Measurements from ENCODE around the gene CA12. TPM values are rescaled to one million over a fixed set of nuclear protein-coding genes. Genes with fewer than 3 reads are reported as not detected.
A peak's percentile ranks its signal among the peaks of the same experiment; 100 is the strongest.

CA12 gene
- total and polyA plus RNA-seq, 9 of the 15 experiments (the other 6 are each of a cell fraction or from before 2014, with no cell fraction given): 0.01 to 0.78 (median 0.15) TPM; not detected in 1

DNA sequence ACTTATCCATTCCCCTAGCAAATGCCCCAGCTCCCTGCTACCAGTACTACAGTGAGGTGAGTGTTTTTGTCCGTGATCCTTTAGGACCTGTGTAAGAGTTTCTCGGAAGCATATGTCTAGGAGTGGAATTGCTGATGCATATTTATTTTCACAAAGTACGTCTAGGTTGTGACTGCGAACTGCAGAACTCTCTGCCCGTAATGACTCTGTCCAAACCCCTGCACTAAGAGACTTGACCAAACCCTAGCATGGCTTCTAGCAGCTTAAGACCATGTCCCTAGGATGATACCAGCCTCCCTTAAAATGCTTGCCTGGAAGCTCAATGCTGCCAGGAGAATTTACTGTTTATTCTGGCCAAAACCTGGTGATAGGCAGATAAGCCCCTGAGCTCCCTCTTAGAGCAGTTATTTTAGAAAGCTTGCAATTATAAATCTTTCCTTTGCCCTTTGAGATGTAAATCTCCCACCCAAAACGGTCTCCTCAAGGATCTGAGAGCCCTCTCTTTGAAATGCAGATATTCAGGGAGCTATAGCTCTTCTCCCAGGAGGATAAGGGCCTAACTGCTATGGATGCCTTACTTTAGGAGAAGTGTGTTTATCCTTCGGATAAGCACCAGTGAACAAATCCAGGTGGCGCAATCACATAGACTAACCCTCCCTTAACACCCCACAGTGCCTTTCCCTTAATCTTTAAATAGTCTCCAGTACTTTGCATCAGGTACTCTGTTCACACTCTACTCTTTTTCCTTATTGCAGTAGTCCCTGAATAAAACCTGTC lies 14.7 kb upstream of the CA12 start (continued):
- TF ChIP-seq, protein P1, sequence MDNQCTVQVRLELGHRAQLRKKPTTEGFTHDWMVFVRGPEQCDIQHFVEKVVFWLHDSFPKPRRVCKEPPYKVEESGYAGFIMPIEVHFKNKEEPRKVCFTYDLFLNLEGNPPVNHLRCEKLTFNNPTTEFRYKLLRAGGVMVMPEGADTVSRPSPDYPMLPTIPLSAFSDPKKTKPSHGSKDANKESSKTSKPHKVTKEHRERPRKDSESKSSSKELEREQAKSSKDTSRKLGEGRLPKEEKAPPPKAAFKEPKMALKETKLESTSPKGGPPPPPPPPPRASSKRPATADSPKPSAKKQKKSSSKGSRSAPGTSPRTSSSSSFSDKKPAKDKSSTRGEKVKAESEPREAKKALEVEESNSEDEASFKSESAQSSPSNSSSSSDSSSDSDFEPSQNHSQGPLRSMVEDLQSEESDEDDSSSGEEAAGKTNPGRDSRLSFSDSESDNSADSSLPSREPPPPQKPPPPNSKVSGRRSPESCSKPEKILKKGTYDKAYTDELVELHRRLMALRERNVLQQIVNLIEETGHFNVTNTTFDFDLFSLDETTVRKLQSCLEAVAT (IDR thresholded peaks at IDR 0.05): no peak; a peak in 1 of 4 replicates
- TF ChIP-seq JUND (IDR thresholded peaks at IDR 0.05; ENCODE audit: borderline replicate concordance, low read depth, low read length): peak; percentile 30; the same call in 1 of the 2 replicates
- TF ChIP-seq JUND (tag; IDR thresholded peaks at IDR 0.05; ENCODE audit: borderline replicate concordance, low read depth, low read length): peak; percentile 39; the same call in 1 of the 3 replicates
- TF ChIP-seq ZNF77 (CRISPR knock-in tag; IDR thresholded peaks at IDR 0.05): no peak
- TF ChIP-seq, protein P2, sequence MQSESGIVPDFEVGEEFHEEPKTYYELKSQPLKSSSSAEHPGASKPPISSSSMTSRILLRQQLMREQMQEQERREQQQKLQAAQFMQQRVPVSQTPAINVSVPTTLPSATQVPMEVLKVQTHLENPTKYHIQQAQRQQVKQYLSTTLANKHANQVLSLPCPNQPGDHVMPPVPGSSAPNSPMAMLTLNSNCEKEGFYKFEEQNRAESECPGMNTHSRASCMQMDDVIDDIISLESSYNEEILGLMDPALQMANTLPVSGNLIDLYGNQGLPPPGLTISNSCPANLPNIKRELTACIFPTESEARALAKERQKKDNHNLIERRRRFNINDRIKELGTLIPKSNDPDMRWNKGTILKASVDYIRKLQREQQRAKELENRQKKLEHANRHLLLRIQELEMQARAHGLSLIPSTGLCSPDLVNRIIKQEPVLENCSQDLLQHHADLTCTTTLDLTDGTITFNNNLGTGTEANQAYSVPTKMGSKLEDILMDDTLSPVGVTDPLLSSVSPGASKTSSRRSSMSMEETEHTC (IDR thresholded peaks at IDR 0.05): no peak
- peak; percentile 74 for TF ChIP-seq ZFX (CRISPR knock-in tag; IDR thresholded peaks at IDR 0.05)
- TF ChIP-seq, protein P3, sequence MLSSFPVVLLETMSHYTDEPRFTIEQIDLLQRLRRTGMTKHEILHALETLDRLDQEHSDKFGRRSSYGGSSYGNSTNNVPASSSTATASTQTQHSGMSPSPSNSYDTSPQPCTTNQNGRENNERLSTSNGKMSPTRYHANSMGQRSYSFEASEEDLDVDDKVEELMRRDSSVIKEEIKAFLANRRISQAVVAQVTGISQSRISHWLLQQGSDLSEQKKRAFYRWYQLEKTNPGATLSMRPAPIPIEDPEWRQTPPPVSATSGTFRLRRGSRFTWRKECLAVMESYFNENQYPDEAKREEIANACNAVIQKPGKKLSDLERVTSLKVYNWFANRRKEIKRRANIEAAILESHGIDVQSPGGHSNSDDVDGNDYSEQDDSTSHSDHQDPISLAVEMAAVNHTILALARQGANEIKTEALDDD (IDR thresholded peaks at IDR 0.05): peak; percentile 86
